PC-3 (cell line): Measurements from ENCODE around the gene MVB12B. TPM values are rescaled to one million over a fixed set of nuclear protein-coding genes. Genes with fewer than 3 reads are reported as not detected.

ENCODE experiments used
- ATAC-seq: fragments of 200-7000 bp; cut with Tn5 transposase; 2 replicates; pipeline ENCODE4 v1.9.1; 2020; ENCODE audit warnings: mild to moderate bottlenecking, moderate library complexity
- BruUV-seq: library from RNA; stranded (reverse); fragments of 400-500 nt; replicated peaks from 2 replicates; lab custom pipeline; 2021; lab: Mats Ljungman, UMichigan
- CTCF ChIA-PET: fragments of 300-600 bp; sonication (Branson Sonifier 250); formaldehyde crosslinking; loops from one replicate; lab custom pipeline; 2022; ENCODE audit warnings: antibody characterized with exemption; lab: Charles Lee
- POLR2A ChIA-PET: fragments of 300-600 bp; sonication (Branson Sonifier 250); formaldehyde crosslinking; loops from one replicate; lab custom pipeline; 2022; ENCODE audit warnings: antibody characterized with exemption; ENCODE audit not compliant: unreplicated experiment; lab: Charles Lee
- DNase-seq: peaks from one replicate; pipeline ENCODE4 v3.0.0-alpha.2; 2015
- H2AFZ ChIP-seq: fragments of 300-600 bp; sonication (generic); 2 replicates; pipeline ENCODE4 v1.6.0; 2016; ENCODE audit warnings: antibody characterized with exemption, low read length
- H3F3A ChIP-seq: fragments of 300-600 bp; sonication (generic); one replicate; pipeline ENCODE4 v1.6.0; 2017; ENCODE audit warnings: antibody characterized with exemption, low read length, control low read depth, mild to moderate bottlenecking; ENCODE audit not compliant: unreplicated experiment
- H3K27ac ChIP-seq: fragments of 300-600 bp; sonication (generic); 2 replicates; pipeline ENCODE4 v1.5.1; 2016; ENCODE audit warnings: mild to moderate bottlenecking, low read length
- H3K27me3 ChIP-seq: fragments of 300-600 bp; sonication (generic); 2 replicates; pipeline ENCODE4 v1.6.1; 2016; ENCODE audit warnings: low read length, mixed read lengths
- H3K36me3 ChIP-seq: fragments of 300-600 bp; sonication (generic); 2 replicates; pipeline ENCODE4 v1.6.1; 2016; ENCODE audit warnings: low read depth, mixed run types, low read length, mixed read lengths
- H3K4me1 ChIP-seq: fragments of 300-600 bp; sonication (generic); 2 replicates; pipeline ENCODE4 v1.5.1; 2016; ENCODE audit warnings: low read length; ENCODE audit not compliant: insufficient read depth
- H3K4me2 ChIP-seq: fragments of 300-600 bp; sonication (generic); 2 replicates; pipeline ENCODE4 v1.6.0; 2016; ENCODE audit warnings: low read length
- H3K4me3 ChIP-seq: fragments of 300-600 bp; sonication (generic); 2 replicates; pipeline ENCODE4 v1.5.1; 2016; ENCODE audit warnings: mild to moderate bottlenecking, low read length, mixed read lengths
- H3K79me2 ChIP-seq: fragments of 300-600 bp; sonication (generic); 2 replicates; pipeline ENCODE4 v1.6.1; 2017; ENCODE audit warnings: low read length, mixed read lengths
- H3K9ac ChIP-seq: fragments of 300-600 bp; sonication (generic); 2 replicates; pipeline ENCODE4 v1.6.0; 2016; ENCODE audit warnings: mild to moderate bottlenecking, low read length
- H3K9me2 ChIP-seq: fragments of 300-600 bp; sonication (generic); replicated peaks from 2 replicates; pipeline ENCODE4 v1.6.1; 2016; ENCODE audit warnings: mixed run types, low read length, mixed read lengths
- H3K9me3 ChIP-seq: fragments of 300-600 bp; sonication (generic); 2 replicates; pipeline ENCODE4 v1.6.1; 2016; ENCODE audit warnings: low read length, mixed read lengths
- H4K20me1 ChIP-seq: fragments of 300-600 bp; sonication (generic); 2 replicates; pipeline ENCODE4 v1.6.1; 2016; ENCODE audit warnings: low read length, mixed read lengths
- CTCF ChIP-seq: fragments of 300-600 bp; sonication (generic); conservative IDR thresholded peaks from 2 replicates; pipeline ENCODE4 v1.5.1; 2017; ENCODE audit warnings: antibody characterized with exemption, low read depth, mild to moderate bottlenecking, low read length
- EZH2 ChIP-seq: fragments of 300-600 bp; sonication (generic); IDR thresholded peaks from one replicate; pipeline ENCODE4 v1.6.1; 2017; ENCODE audit warnings: antibody characterized with exemption, mild to moderate bottlenecking, low read length; ENCODE audit not compliant: unreplicated experiment
- EZH2phosphoT487 ChIP-seq: fragments of 300-600 bp; sonication (generic); IDR thresholded peaks from 2 replicates; pipeline ENCODE4 v1.6.1; 2018; ENCODE audit warnings: mild to moderate bottlenecking, antibody characterized with exemption, low read length, borderline replicate concordance
- intact Hi-C: fragments of 100-400 bp; cut with micrococcal nuclease; formaldehyde crosslinking; loops from 2 replicates; pipeline ENCODE4 v1.9.0; 2023
- total RNA-seq: library from RNA; depleted of rRNA; stranded (reverse); fragments of >200 nt; gene quantifications from 2 replicates; pipeline ENCODE4 v1.2.3, GENCODE V29; 2014

MVB12B gene
- total RNA-seq, 1 experiment from 2014 or later: 7.2 TPM

- Histone ChIP-seq H3K27ac (no peak overlapping the region), H3F3A (no peaks in the 10 kb centered on the region)
- ATAC-seq: no peak
Observed at GRCh38 chr9:126533926-126534310, 207.3 kb downstream of the MVB12B start.

GRCh38 chr9:126534431-126535186 lies 208.0 kb downstream of the MVB12B start:
- Histone ChIP-seq H3K9me2 (no peaks in the 10 kb centered on the region), H3K36me3 (no peaks in the 10 kb centered on the region), H3K4me3 (no peak overlapping the region), H3F3A (no peaks in the 10 kb centered on the region), H3K4me2 (no peak overlapping the region), H3K27me3 (no peaks in the 10 kb centered on the region), H3K9ac (no peak overlapping the region), H3K4me1 (no peaks in the 10 kb centered on the region), H3K27ac (no peak overlapping the region), H4K20me1 (no peaks in the 10 kb centered on the region), H2AFZ (no peak overlapping the region), H3K9me3 (no peaks in the 10 kb centered on the region), H3K79me2 (no peaks in the 10 kb centered on the region)
- DNase-seq (no peak), ATAC-seq (no peak)
- BruUV-seq: no TSS peak
- TF ChIP-seq EZH2phosphoT487 (no peak), EZH2 (no peak), CTCF (no peak)
- POLR2A ChIA-PET: no interaction called here
- intact Hi-C loops: no loop called here
- CTCF ChIA-PET: no interaction called here

More at GRCh38 chr9:126533926-126534310, 207.3 kb downstream of the MVB12B start:
- Histone ChIP-seq H3K4me1 (no peaks in the 10 kb centered on the region), H3K9me2 (no peaks in the 10 kb centered on the region), H3K79me2 (no peaks in the 10 kb centered on the region), H4K20me1 (no peaks in the 10 kb centered on the region), H3K9me3 (no peaks in the 10 kb centered on the region), H3K9ac (no peak overlapping the region), H3K27me3 (no peaks in the 10 kb centered on the region), H3K4me2 (no peak overlapping the region), H2AFZ (no peak overlapping the region), H3K4me3 (no peak overlapping the region), H3K36me3 (no peaks in the 10 kb centered on the region)
- CTCF ChIA-PET: no interaction called here
- no TSS peak for BruUV-seq
- no peak for DNase-seq
- POLR2A ChIA-PET: no interaction called here
- intact Hi-C loops: no loop called here
- TF ChIP-seq EZH2: no peak
- no peak for TF ChIP-seq EZH2phosphoT487
- TF ChIP-seq CTCF: no peak

DNA sequence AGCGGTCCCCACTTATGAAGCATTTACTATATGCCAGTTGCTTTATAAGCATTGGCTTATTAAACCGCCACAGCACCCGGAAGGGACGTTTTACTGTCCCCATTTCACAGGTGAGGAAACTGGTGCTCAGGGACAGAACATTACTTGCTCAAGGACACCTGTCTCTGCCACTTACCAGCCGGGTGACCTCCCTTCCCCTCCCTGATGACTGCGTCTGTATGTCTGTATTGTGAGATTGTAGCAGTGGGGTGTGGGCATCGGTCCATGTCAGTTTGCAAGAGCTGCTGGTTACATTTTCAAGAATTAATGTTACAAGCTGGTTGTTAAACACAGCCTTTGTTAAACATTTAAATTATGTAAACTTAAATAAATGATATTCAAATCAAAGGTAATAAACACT lies 209.5 kb downstream of the MVB12B start:
- ChIA-PET CTCF (no interaction called here), POLR2A (no interaction called here)
- DNase-seq (no peak), ATAC-seq (no peak)
- no peaks in the 10 kb centered on the region for H3F3A ChIP-seq
- no peak for TF ChIP-seq CTCF
- no peak for TF ChIP-seq EZH2
- no peak for TF ChIP-seq EZH2phosphoT487
- no peak overlapping the region for H3K4me3 ChIP-seq
- H3K4me2 ChIP-seq: no peak overlapping the region
- intact Hi-C loops: no loop called here
- H3K9me3 ChIP-seq: no peaks in the 10 kb centered on the region
- H2AFZ ChIP-seq: no peak overlapping the region
- H3K9ac ChIP-seq: no peak overlapping the region
- no TSS peak for BruUV-seq
- no peaks in the 10 kb centered on the region for H3K4me1 ChIP-seq
- no peaks in the 10 kb centered on the region for H3K27me3 ChIP-seq
- H3K36me3 ChIP-seq: no peaks in the 10 kb centered on the region
- H3K27ac ChIP-seq: no peak overlapping the region
- no peaks in the 10 kb centered on the region for H4K20me1 ChIP-seq
- H3K9me2 ChIP-seq: no peaks in the 10 kb centered on the region
- no peaks in the 10 kb centered on the region for H3K79me2 ChIP-seq
